Iris pigment epithelial cell (primary cell): ENCODE results near the gene IL17RE.

ENCODE experiments used
- DNase-seq: peaks from one replicate; pipeline ENCODE4 v3.0.0-alpha.2; 2011; ENCODE audit warnings: low read depth

Gene IL17RE

GRCh38 chr3:9951962-9952805 is 49.5 kb downstream of the IL17RE start, which contains the start of gene PRRT3:
TSS of gene PRRT3 (minus strand) at chr3:9952408. CDS start at chr3:9950115, 2,293 bp downstream.
- peak; percentile 60 for DNase-seq

- peak; percentile 21 for DNase-seq
Measured at GRCh38 chr3:9955067-9955502, 52.4 kb downstream of the IL17RE start.

GRCh38 chr3:9955611-9956352 is 53.1 kb downstream of the IL17RE start:
- peak; percentile 14 for DNase-seq

GRCh38 chr3:9957214-9957613 is 54.6 kb downstream of the IL17RE start:
- DNase-seq: peak; percentile 41

- no peak for DNase-seq
Measured at GRCh38 chr3:9965200-9965875, 62.7 kb downstream of the IL17RE start.
